ENCODE measurements around the gene EHBP1L1.
"Not testable (repeated sequence)": the region's sequence is repeated elsewhere in the genome, so short reads cannot be mapped to it uniquely, and the experiment has no call there.

Gene EHBP1L1

DNA sequence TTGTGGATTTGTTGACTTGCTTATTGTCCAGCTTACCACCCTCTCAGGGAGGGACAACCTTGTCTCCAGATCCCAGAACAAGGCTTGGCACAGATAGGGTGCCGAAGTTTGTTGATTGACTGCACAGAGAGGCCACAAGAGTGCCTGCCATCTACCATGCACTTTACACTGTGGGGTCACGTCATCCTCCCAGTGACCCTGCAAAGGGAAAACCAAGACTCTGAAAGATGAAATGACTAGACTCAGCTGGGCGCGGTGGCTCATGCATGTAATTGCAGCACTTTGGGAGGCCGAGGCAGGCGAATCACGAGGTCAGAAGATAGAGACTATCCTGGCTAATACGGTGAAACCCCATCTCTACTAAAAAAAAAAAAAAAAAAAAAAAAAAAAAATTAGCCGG lies 13.1 kb upstream of the EHBP1L1 start:
- DNase-seq (ENCODE audit: low read depth, low spot score), result no peak
- H3K36me3 ChIP-seq (ENCODE audit: control insufficient read depth, insufficient read depth, low read length), result no peaks in the 10 kb centered on the region
- H3K4me1 ChIP-seq (ENCODE audit: control insufficient read depth, insufficient read depth, low read length), result peaks cover 12% of the 10 kb centered on the region
- H3K27me3 ChIP-seq (ENCODE audit: control insufficient read depth, insufficient read depth, low read length), result no peaks in the 10 kb centered on the region
- no peaks in the 10 kb centered on the region for H3K9me3 ChIP-seq (ENCODE audit: control insufficient read depth, insufficient read depth, low read length)
- H3K27ac ChIP-seq (ENCODE audit: low read length), result no peak overlapping the region
- no CpG with 5 or more reads among the region's 9 CpGs for WGBS (ENCODE audit: insufficient coverage, insufficient read length)
- no peak overlapping the region for H3K4me3 ChIP-seq (ENCODE audit: low read length)

DNA sequence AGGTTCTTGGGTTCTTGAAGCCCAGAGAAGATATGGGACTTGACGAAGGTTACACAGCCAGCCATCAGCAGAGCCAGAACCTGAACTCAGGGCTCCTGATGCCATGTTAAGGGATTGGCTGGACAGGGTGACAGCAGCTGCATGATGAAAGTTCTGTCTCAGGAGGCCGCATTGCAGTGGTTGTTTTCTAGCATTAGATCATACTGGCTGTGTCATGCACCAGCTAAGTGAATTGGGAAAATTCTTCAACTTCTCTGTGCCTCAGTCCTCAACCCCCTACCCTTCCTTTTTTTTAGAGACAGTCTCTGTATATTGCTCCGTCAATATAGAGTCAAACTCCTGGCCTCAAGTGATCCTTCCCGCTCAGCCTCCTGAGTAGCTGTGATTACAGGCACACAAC lies 12.3 kb upstream of the EHBP1L1 start:
- Histone ChIP-seq H3K4me3 (ENCODE audit: low read length) (no peak overlapping the region), H3K4me1 (ENCODE audit: control insufficient read depth, insufficient read depth, low read length) (peaks cover 12% of the 10 kb centered on the region), H3K27ac (ENCODE audit: low read length) (no peak overlapping the region), H3K27me3 (ENCODE audit: control insufficient read depth, insufficient read depth, low read length) (no peaks in the 10 kb centered on the region), H3K9me3 (ENCODE audit: control insufficient read depth, insufficient read depth, low read length) (no peaks in the 10 kb centered on the region), H3K36me3 (ENCODE audit: control insufficient read depth, insufficient read depth, low read length) (no peaks in the 10 kb centered on the region)
- WGBS (ENCODE audit: insufficient coverage, insufficient read length), result no CpG with 5 or more reads among the region's 4 CpGs
- DNase-seq (ENCODE audit: low read depth, low spot score), result no peak

DNA sequence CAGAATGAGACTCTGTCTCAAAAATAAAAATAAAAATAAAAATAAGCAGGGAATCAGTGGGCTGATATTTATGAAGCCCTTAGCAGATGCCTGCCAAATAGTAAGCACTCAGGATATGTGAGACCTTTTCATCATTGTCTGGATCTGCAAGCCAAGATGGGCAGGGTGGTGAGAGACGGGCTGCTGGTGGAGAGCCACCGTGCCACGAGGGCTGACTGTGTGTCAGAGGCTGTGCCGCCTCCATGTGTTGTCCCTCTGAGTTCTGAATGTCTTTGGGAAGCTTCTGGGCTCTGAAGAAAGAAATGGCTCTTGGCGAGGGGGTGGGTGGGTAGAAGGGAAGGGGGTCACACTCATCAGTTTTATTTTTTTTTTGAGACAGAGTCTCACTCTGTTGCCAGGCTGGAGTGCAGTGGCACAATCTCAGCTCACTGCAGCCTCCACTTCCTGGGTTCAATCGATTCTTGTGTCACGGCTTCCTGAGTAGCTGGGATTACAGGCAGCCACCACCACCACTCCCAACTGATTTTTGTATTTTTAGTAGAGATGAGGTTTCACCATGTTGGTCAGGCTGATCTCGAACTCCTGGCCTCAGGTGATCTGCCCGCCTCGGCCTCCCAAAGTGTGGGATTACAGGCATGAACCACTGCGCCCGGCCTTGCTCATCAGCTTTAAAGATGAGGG lies 10.8 kb upstream of the EHBP1L1 start:
- not testable (repeated sequence) for H3K27ac ChIP-seq (ENCODE audit: low read length); DNase-seq (ENCODE audit: low read depth, low spot score); H3K9me3 ChIP-seq (ENCODE audit: control insufficient read depth, insufficient read depth, low read length); H3K4me3 ChIP-seq (ENCODE audit: low read length); H3K27me3 ChIP-seq (ENCODE audit: control insufficient read depth, insufficient read depth, low read length); H3K4me1 ChIP-seq (ENCODE audit: control insufficient read depth, insufficient read depth, low read length); H3K36me3 ChIP-seq (ENCODE audit: control insufficient read depth, insufficient read depth, low read length)
- no CpG with 5 or more reads among the region's 12 CpGs for WGBS (ENCODE audit: insufficient coverage, insufficient read length)

DNA sequence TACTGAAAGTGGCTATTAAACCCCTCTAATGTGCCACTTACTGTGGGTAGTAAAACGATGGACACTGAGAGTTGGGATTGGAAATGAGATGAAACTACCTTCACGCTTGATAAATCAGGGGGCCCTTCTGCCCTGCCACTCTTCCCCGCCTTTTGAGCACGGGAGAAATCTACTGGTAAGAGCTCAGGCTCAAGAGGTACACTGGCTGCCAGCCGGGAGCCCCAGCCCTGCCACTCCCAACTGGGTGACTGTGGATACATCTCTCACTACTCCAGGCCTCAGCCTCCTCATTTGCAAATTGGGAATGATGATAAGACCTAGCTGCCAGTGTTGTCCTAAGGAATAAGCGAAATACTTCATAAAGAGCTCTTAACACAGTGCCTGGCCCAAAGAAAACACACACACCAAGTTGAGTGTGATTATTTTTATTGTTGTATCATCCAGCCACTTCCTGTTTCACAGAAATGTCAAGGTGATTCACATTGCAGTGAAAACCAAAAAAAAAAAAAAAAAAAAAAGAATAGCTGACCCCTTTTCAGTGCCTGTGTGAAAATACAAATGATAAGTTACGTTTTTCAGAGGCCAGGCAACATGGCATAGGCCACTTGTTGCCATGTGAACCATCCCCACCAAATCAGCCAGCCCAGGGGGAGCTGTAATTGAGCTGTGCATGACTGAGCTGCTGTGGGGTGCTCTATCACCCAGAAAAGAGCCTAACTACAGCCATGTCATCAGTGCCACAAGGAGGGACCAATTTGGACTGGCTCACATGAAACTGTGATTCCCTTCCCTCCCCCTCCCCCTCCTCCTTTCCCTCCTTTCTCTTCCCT lies 10.0 kb upstream of the EHBP1L1 start:
- no peak overlapping the region for H3K27ac ChIP-seq (ENCODE audit: low read length)
- WGBS (ENCODE audit: insufficient coverage, insufficient read length), result no CpG with 5 or more reads among the region's 7 CpGs
- no peak for DNase-seq (ENCODE audit: low read depth, low spot score)
- H3K4me1 ChIP-seq (ENCODE audit: control insufficient read depth, insufficient read depth, low read length), result peaks cover 3% of the 10 kb centered on the region
- H3K4me3 ChIP-seq (ENCODE audit: low read length), result no peak overlapping the region
- H3K9me3 ChIP-seq (ENCODE audit: control insufficient read depth, insufficient read depth, low read length), result no peaks in the 10 kb centered on the region
- H3K27me3 ChIP-seq (ENCODE audit: control insufficient read depth, insufficient read depth, low read length), result no peaks in the 10 kb centered on the region
- no peaks in the 10 kb centered on the region for H3K36me3 ChIP-seq (ENCODE audit: control insufficient read depth, insufficient read depth, low read length)

DNA sequence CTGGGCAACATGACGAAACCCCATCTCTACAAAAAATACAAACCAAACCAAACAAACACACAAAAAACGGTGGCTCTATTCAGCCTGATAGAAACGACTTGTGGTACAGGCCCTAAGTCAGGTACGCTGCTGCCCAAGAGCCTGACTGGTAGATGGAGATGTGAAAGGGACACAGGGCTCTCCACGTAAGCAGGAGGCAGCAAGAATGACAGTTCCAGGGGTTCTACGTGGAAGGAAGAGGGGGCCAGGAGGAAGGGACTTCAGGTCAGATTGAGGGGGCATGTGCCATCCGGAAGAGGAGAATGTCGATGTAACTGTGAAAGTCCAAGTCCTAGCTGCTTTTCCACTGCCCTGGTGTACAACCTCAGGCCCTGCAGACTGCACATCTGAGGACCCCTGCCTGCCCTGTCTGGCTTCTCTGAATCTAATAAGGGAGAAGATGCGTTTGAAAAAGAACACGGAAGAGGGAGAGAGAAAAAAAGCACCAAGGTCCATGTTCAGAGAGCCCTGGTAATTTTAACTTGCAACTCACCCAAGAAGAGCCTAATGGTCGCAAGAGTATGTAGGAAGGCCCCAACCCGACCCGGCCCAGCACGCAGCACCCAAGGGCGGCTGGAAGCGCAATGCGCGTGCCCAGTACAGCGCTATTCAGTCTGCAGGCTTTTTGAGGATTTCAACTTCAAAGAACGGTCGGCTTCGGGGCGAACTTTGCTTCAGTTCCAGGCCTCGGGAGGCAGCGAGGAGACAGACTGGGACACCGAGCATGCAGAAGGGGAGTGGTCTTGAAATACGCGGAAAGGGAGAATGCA lies 6.5 kb upstream of the EHBP1L1 start:
- Histone ChIP-seq H3K36me3 (ENCODE audit: control insufficient read depth, insufficient read depth, low read length) (no peaks in the 10 kb centered on the region), H3K27me3 (ENCODE audit: control insufficient read depth, insufficient read depth, low read length) (no peaks in the 10 kb centered on the region), H3K4me1 (ENCODE audit: control insufficient read depth, insufficient read depth, low read length) (peaks cover 9% of the 10 kb centered on the region), H3K4me3 (ENCODE audit: low read length) (peak overlapping the region; percentile 94), H3K27ac (ENCODE audit: low read length) (peak overlapping the region; percentile 8), H3K9me3 (ENCODE audit: control insufficient read depth, insufficient read depth, low read length) (no peaks in the 10 kb centered on the region)
- no CpG with 5 or more reads among the region's 28 CpGs for WGBS (ENCODE audit: insufficient coverage, insufficient read length)
- no peak for DNase-seq (ENCODE audit: low read depth, low spot score)

DNA sequence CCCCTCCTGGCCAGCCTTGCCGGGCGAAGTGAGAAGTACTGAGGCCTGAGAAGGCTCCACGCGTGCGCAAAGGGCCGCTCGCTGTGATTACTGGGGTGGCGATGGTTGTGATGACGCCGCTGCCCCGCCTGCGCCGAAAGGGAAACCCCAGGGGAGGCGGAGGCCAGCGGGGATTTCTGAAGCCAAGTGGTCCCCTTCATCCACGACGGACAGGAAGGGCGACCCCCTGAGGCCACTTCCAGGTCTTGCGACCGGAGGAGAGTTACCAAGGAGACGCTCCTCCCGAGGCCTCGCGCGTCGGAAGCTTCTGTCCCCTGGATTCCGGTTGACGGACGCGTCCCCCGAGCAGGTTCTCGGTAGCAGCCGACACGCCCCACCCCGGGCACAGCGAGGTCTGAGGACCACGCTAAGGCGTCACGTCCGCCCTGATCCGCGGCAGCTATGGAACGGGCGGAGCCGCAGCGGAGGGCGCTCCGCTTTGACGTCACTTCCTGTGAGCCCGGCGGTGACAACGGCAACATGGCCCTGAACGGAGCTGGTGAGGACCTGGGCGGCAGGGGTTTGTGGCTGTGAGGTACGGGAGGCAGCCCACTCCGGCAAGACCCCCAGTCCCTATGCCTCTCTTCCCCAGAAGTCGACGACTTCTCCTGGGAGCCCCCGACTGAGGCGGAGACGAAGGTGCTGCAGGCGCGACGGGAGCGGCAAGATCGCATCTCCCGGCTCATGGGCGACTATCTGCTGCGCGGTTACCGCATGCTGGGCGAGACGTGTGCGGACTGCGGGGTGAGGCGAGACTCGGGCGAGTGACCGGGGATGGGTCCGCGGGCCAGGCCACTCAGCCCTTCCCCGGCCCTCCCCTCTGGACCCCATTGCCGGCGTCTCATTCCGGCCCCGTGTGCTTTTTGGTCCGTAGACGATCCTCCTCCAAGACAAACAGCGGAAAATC lies 5.6 kb upstream of the EHBP1L1 start, which contains the start of gene ZNRD2:
Gene ZNRD2, plus strand, starts transcription at position 505 of the 946 bp plus-strand sequence. Its CDS starts 15 bp downstream, at position 520.
- H3K4me3 ChIP-seq (ENCODE audit: low read length), result peak within 1 kb of the TSS; percentile 94
- no peak for DNase-seq (ENCODE audit: low read depth, low spot score)
- H3K36me3 ChIP-seq (ENCODE audit: control insufficient read depth, insufficient read depth, low read length), result no peaks in the 10 kb centered on the region
- H3K9me3 ChIP-seq (ENCODE audit: control insufficient read depth, insufficient read depth, low read length), result no peaks in the 10 kb centered on the region
- H3K27ac ChIP-seq (ENCODE audit: low read length), result peak within 1 kb of the TSS; percentile 8
- peaks cover 3% of the 10 kb centered on the region; the same call in 1 of the 2 replicates for H3K27me3 ChIP-seq (ENCODE audit: control insufficient read depth, insufficient read depth, low read length)
- H3K4me1 ChIP-seq (ENCODE audit: control insufficient read depth, insufficient read depth, low read length), result peaks cover 11% of the 10 kb centered on the region
- no CpG with 5 or more reads among the region's 89 CpGs for WGBS (ENCODE audit: insufficient coverage, insufficient read length)

DNA sequence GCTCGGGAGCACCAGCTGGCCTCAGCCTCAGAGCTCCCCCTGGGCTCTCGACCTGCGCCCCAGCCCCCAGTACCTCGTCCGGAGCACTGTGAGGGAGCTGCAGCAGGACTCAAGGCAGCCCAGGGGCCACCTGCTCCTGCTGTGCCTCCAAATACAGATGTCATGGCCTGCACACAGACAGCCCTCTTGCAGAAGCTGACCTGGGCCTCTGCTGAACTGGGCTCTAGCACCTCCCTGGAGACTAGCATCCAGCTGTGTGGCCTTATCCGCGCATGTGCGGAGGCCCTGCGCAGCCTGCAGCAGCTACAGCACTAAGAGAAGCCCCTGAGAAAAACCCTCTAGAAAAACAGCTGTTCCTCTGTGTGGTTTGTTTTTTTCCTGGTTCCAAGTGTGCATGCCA lies 4.4 kb upstream of the EHBP1L1 start:
- WGBS (ENCODE audit: insufficient coverage, insufficient read length), result no CpG with 5 or more reads among the region's 9 CpGs
- Histone ChIP-seq H3K4me1 (ENCODE audit: control insufficient read depth, insufficient read depth, low read length) (peaks cover 13% of the 10 kb centered on the region), H3K27ac (ENCODE audit: low read length) (no peak overlapping the region), H3K9me3 (ENCODE audit: control insufficient read depth, insufficient read depth, low read length) (no peaks in the 10 kb centered on the region), H3K36me3 (ENCODE audit: control insufficient read depth, insufficient read depth, low read length) (no peaks in the 10 kb centered on the region), H3K27me3 (ENCODE audit: control insufficient read depth, insufficient read depth, low read length) (peaks cover 7% of the 10 kb centered on the region), H3K4me3 (ENCODE audit: low read length) (no peak overlapping the region)
- no peak for DNase-seq (ENCODE audit: low read depth, low spot score)

DNA sequence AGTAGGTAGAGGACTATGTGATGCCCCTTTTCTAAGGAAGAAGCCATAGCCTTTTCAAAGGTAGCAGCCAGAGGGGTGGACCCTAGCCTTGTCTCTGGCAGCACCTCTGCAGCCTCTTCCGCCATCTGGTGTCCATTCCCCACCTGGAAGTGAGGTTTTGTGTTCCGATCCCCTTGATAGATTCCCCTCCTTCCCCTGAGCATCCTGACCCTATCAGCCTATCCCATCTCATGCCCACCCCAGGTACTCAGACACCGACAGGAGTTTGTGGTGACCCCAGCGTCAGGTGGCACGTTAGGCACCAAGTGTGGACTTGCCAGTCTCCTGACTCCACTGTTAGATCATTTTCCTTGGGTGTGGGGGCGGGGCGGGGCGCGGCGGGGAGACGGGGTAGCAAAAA lies 3.9 kb upstream of the EHBP1L1 start:
- peak overlapping the region; percentile 42; the same call in 1 of the 2 replicates for H3K4me3 ChIP-seq (ENCODE audit: low read length)
- H3K27me3 ChIP-seq (ENCODE audit: control insufficient read depth, insufficient read depth, low read length), result peaks cover 7% of the 10 kb centered on the region
- no peak overlapping the region for H3K27ac ChIP-seq (ENCODE audit: low read length)
- peaks cover 13% of the 10 kb centered on the region for H3K4me1 ChIP-seq (ENCODE audit: control insufficient read depth, insufficient read depth, low read length)
- no peaks in the 10 kb centered on the region for H3K36me3 ChIP-seq (ENCODE audit: control insufficient read depth, insufficient read depth, low read length)
- H3K9me3 ChIP-seq (ENCODE audit: control insufficient read depth, insufficient read depth, low read length), result no peaks in the 10 kb centered on the region
- WGBS (ENCODE audit: insufficient coverage, insufficient read length), result no CpG with 5 or more reads among the region's 11 CpGs
- no peak for DNase-seq (ENCODE audit: low read depth, low spot score)

DNA sequence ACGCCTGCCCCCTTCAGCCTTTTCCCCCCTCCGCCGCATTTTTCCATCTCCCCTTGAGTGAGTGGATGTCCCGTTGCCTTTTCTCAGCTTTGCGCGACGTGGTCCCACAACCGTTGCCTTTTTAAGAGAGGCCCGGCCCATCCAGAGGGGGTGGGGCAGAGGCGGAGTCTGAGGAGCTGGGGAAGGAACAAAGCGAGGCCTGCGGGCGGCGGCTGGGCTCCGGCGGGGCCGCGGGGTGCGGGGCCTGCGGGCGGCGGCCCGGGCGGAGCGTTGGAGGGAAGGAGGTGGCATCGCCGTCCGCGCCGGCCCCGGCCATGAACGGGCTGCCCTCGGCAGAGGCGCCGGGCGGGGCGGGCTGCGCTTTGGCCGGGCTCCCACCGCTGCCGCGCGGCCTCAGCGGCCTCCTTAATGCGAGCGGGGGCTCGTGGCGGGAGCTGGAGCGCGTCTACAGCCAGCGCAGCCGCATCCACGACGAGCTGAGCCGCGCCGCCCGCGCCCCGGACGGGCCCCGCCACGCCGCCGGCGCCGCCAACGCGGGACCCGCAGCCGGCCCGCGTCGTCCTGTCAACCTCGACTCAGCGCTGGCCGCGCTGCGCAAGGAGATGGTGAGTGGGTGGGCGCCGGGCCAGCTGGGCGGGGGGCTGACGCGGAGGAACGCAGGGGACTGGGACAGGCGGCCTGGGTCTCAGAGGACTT lies 3.3 kb upstream of the EHBP1L1 start, which contains the start of gene FAM89B:
Gene FAM89B, plus strand, starts transcription at position 183 of the 696 bp plus-strand sequence. Its CDS starts 132 bp downstream, at position 315.
- H3K36me3 ChIP-seq (ENCODE audit: control insufficient read depth, insufficient read depth, low read length), result no peaks in the 10 kb centered on the region

More for the DNA sequence above, 3.3 kb upstream of the EHBP1L1 start, which contains the start of gene FAM89B:
- no CpG with 5 or more reads among the region's 86 CpGs for WGBS (ENCODE audit: insufficient coverage, insufficient read length)
- Histone ChIP-seq H3K4me1 (ENCODE audit: control insufficient read depth, insufficient read depth, low read length) (peaks cover 15% of the 10 kb centered on the region), H3K4me3 (ENCODE audit: low read length) (peak within 1 kb of the TSS; percentile 42), H3K27ac (ENCODE audit: low read length) (no peak within 1 kb of the TSS), H3K9me3 (ENCODE audit: control insufficient read depth, insufficient read depth, low read length) (no peaks in the 10 kb centered on the region), H3K27me3 (ENCODE audit: control insufficient read depth, insufficient read depth, low read length) (peaks cover 7% of the 10 kb centered on the region)
- DNase-seq (ENCODE audit: low read depth, low spot score), result no peak
